Brain microvascular endothelial cell (primary cell): ENCODE data around the gene FANK1.

Experiments used
- DNase-seq: peaks from one replicate; pipeline ENCODE4 v3.0.0-alpha.2; 2020
- H3K27ac ChIP-seq: fragments of 250-450 bp; sonication (Bioruptor Pico); 2 replicates; pipeline ENCODE4 v1.5.1; 2020; ENCODE audit warnings: mild to moderate bottlenecking, moderate library complexity
- H3K27me3 ChIP-seq: fragments of 250-450 bp; sonication (Bioruptor Pico); replicated peaks from 2 replicates; pipeline ENCODE4 v1.5.1; 2020; ENCODE audit warnings: mild to moderate bottlenecking
- H3K36me3 ChIP-seq: fragments of 250-450 bp; sonication (Bioruptor Pico); replicated peaks from 2 replicates; pipeline ENCODE4 v1.5.1; 2020; ENCODE audit warnings: mild to moderate bottlenecking
- H3K4me3 ChIP-seq: 2 replicates; pipeline ENCODE4 v1.5.1; 2011; ENCODE audit warnings: low read depth, mild to moderate bottlenecking, control low read depth, low read length, moderate library complexity
- in situ Hi-C: cut with HindIII; loops from 2 replicates; pipeline ENCODE4 v1.10.0; 2017; ENCODE audit warnings: low sequenced_read_pairs, low pct_ligation_motif_present
- TF ChIP-seq, protein P1 (sequence below): IDR thresholded peaks from 2 replicates; pipeline ENCODE4 v1.5.1; 2011; ENCODE audit warnings: low read depth, mild to moderate bottlenecking, moderate library complexity, low read length, control low read depth, inconsistent platforms; ENCODE audit errors: missing control alignments

FANK1 gene

DNA sequence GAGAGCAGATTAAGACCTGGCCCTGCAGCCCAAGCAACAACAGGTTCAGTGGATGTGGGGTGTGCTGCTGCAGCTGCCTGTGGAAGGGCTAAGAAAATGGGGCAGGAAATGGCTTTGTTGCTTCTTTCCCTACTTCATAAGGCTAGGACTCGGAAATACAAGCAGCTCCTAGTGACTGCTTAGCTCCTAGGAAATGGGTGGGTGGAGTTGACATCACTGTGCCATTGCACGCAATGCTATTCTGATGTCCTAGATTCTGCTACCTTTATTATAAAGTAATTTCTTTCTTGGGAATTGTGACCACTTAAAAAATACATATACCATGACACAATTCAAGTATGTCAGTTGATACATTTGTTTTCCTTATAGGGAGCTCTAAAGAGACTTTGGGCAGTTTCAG lies 155.8 kb downstream of the FANK1 start:
- Histone ChIP-seq H3K4me3 (no peak overlapping the region), H3K36me3 (no peaks in the 10 kb centered on the region), H3K27ac (no peak overlapping the region), H3K27me3 (no peaks in the 10 kb centered on the region)
- no peak for DNase-seq
- in situ Hi-C loops: no loop called here
- TF ChIP-seq, protein P1, sequence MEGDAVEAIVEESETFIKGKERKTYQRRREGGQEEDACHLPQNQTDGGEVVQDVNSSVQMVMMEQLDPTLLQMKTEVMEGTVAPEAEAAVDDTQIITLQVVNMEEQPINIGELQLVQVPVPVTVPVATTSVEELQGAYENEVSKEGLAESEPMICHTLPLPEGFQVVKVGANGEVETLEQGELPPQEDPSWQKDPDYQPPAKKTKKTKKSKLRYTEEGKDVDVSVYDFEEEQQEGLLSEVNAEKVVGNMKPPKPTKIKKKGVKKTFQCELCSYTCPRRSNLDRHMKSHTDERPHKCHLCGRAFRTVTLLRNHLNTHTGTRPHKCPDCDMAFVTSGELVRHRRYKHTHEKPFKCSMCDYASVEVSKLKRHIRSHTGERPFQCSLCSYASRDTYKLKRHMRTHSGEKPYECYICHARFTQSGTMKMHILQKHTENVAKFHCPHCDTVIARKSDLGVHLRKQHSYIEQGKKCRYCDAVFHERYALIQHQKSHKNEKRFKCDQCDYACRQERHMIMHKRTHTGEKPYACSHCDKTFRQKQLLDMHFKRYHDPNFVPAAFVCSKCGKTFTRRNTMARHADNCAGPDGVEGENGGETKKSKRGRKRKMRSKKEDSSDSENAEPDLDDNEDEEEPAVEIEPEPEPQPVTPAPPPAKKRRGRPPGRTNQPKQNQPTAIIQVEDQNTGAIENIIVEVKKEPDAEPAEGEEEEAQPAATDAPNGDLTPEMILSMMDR: no peak

DNA sequence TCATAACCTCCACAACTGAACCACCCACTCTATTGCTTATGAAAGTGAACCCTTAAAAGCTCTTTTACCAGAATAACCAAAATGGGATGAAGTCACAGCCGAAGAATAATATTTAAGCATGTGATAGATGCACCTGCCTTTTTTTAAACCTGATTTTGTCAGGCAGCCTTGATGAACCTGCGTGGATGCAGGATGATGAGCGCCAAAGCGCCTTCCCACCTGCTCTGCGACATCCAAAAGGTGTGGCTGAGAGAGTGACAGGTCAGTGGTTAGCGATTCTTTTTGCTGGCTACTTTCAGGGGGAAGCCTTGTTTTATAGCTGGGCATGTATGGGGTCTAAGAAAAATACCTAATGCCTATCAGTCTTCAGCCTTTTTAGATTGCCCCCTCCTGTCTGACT lies 157.8 kb downstream of the FANK1 start:
- no peak overlapping the region for H3K4me3 ChIP-seq
- no peaks in the 10 kb centered on the region for H3K36me3 ChIP-seq
- no peak overlapping the region for H3K27ac ChIP-seq
- H3K27me3 ChIP-seq: no peaks in the 10 kb centered on the region
- DNase-seq: no peak
- TF ChIP-seq, protein P1: no peak
- in situ Hi-C loops: no loop called here

DNA sequence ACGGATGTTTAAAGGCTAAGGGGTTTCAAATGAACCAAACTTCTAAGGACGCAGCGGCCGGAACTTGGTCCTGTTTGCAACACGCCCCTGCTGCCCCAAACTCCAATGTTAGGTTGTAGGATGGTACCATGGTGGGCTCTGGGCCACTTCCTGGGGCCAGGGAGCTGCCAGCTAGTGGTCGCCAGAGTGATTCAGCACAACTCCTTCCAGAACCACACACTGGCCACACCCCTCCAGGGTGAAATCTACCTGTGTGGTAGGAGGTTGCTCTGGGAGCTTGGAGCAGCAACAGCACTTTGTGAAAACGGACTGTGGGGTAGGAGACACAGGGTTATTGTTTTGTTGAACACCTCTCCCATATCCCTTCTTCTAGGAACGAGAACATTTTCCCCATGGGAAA lies 161.1 kb downstream of the FANK1 start:
- Histone ChIP-seq H3K36me3 (no peaks in the 10 kb centered on the region), H3K4me3 (no peak overlapping the region), H3K27ac (no peak overlapping the region), H3K27me3 (no peaks in the 10 kb centered on the region)
- in situ Hi-C loops: no loop called here
- no peak for DNase-seq
- TF ChIP-seq, protein P1: no peak

DNA sequence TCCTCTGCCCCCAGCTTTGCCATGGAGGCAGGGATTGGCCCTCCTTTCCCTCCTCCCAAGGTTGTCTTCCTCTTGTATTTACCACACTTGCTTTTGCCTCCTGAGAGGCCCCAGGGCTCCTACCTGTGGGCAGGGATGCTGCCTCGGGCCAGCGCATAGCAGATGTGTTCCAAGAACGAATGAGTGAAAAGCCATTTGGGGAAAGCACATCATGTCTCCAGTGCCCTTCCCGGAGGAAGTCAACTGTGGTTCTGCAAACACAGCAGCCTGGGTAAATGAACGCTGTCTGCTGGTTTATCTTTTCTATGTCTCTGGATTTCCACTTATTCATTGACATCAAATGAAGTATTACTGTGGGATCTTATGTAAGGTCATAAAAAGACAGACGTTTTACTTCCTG lies 161.7 kb downstream of the FANK1 start:
- Histone ChIP-seq H3K27ac (no peak overlapping the region), H3K27me3 (no peaks in the 10 kb centered on the region), H3K36me3 (no peaks in the 10 kb centered on the region), H3K4me3 (no peak overlapping the region)
- TF ChIP-seq, protein P1: no peak
- in situ Hi-C loops: no loop called here
- DNase-seq: no peak

DNA sequence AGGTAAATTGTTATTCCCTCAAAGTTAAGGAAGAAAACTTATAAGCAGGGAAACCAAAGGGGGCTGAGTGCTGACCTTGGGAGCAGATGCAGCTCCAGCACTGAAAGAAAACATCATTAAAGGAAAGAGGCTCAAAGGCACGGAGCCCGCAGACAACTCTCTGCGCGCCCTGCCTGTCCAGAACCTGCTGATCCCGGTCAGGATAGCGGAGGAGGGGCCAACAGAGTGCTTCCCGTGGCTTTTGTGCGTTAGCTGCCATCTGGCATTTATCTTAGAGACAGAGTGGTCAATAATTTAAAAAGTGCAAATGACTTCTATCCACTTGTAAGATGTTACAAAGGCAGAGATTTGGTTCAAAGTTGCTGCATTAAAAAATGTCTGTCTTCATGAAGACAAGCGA lies 162.1 kb downstream of the FANK1 start:
- in situ Hi-C loops: no loop called here
- H3K36me3 ChIP-seq: no peaks in the 10 kb centered on the region
- no peak for DNase-seq
- H3K27ac ChIP-seq: no peak overlapping the region
- TF ChIP-seq, protein P1: no peak
- no peaks in the 10 kb centered on the region for H3K27me3 ChIP-seq
- H3K4me3 ChIP-seq: no peak overlapping the region
